OCI-LY1 (cell line): Measurements from ENCODE around the gene DMGDH.

ENCODE experiments used
- EZH2 ChIP-seq: fragments of 200-600 bp; sonication (generic), shearing (Covaris generic); IDR thresholded peaks from 2 replicates; pipeline ENCODE4 v1.8.0; 2017; ENCODE audit warnings: borderline replicate concordance, mixed run types, mild to moderate bottlenecking, antibody characterized with exemption, low read length, moderate library complexity, mixed read lengths
- TF ChIP-seq, protein P1 (sequence below): fragments of 200-600 bp; sonication (generic), shearing (Covaris generic); IDR thresholded peaks from 2 replicates; pipeline ENCODE4 v1.5.1; 2017; ENCODE audit warnings: mild to moderate bottlenecking, antibody characterized with exemption, low read length, moderate library complexity, mixed read lengths

DNA sequence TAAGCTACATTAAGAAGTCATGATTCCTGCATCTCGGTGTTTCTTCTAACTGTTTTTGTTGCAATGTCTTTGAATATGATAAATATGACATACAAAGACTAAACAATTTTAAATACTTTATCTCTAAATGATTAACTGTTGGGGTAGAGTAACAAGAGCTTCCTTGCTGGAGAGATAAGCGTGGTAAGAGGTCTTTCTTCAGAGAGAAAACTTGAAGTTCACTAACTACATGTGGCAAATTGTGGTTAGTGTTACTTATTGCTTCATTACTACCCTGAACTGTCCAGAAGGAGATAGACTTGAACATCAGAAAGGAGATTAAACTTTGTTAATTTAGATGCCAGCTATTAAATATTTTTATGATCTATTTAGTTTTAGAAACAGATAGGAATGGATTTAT is 77.3 kb downstream of the DMGDH start:
- TF ChIP-seq, protein P1, sequence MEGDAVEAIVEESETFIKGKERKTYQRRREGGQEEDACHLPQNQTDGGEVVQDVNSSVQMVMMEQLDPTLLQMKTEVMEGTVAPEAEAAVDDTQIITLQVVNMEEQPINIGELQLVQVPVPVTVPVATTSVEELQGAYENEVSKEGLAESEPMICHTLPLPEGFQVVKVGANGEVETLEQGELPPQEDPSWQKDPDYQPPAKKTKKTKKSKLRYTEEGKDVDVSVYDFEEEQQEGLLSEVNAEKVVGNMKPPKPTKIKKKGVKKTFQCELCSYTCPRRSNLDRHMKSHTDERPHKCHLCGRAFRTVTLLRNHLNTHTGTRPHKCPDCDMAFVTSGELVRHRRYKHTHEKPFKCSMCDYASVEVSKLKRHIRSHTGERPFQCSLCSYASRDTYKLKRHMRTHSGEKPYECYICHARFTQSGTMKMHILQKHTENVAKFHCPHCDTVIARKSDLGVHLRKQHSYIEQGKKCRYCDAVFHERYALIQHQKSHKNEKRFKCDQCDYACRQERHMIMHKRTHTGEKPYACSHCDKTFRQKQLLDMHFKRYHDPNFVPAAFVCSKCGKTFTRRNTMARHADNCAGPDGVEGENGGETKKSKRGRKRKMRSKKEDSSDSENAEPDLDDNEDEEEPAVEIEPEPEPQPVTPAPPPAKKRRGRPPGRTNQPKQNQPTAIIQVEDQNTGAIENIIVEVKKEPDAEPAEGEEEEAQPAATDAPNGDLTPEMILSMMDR = no peak
- no peak for TF ChIP-seq EZH2
